ENCODE measurements around the gene PDGFB.

Gene PDGFB

DNA sequence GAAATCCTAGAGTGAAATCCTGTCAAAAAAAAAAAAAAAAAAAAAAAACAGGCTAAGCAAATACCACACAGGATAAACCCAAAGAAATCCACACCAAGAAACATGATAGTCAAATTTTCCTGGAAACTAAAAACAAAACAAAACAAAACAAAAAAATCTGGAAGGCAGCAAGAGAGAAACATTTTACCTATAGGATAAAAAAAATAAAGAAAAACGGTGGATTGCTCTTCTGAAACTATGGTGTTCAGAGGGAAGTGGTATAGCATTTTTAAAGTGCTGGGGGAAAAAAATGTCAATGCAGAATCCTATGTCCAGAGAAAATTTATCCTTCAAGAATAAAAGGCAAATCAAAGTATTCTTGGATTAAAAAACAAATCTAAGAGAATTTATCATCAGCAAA lies 50.7 kb downstream of the PDGFB start:
- DNase-seq = no peak

DNA sequence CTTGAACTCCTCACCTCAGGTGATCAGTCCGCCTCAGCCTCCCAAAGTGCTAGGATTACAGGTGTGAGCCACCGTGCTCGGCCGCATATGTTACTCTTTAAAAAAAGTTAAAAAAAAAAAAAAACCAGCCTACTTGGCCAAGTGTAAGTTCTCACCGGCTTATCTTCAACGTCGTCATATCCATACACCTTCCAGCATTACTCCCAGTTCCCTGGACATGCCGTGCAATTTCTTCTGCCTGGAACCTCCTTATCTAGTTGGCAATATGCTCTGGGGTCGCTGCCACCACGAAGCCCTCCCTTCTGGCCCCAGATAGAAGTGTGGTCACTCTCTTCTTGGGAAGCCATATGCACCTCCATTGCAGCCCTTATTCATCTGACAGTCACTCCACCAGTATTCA lies 56.0 kb downstream of the PDGFB start:
- no peak for DNase-seq

DNA sequence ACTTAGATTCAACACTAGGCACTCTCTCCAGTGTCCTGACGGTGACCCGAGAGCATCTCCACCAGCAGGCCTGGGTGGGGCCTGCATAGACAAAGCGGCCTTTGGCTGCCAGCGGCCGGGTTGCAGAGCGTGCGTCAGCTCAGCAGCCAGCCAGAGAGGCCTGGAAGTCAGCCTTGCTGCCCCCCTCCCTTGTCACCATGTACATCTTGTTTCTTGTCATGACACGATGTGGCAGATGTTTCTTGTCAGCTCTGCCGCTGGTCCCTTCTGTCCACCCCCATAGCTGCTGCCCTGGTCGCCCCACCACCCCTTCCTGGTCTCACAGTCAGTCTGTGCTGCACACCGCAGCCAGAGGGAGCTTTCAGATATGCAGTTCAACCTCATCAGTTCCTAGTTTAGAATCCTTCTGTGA lies 59.2 kb downstream of the PDGFB start:
- no peak for DNase-seq

- no peak for DNase-seq
These were observed 59.9 kb downstream of the PDGFB start for GRCh38 chr22:39184586-39185577.

- DNase-seq = no peak
These were observed 60.7 kb downstream of the PDGFB start for GRCh38 chr22:39183991-39184585.

GRCh38 chr22:39182478-39183030 lies 62.2 kb downstream of the PDGFB start:
- DNase-seq = no peak

GRCh38 chr22:39181778-39182177 lies 63.0 kb downstream of the PDGFB start:
- DNase-seq = no peak

- no peak for DNase-seq
These were observed 63.4 kb downstream of the PDGFB start for GRCh38 chr22:39181356-39181755.

GRCh38 chr22:39179841-39180335 lies 64.9 kb downstream of the PDGFB start:
- DNase-seq = no peak

DNA sequence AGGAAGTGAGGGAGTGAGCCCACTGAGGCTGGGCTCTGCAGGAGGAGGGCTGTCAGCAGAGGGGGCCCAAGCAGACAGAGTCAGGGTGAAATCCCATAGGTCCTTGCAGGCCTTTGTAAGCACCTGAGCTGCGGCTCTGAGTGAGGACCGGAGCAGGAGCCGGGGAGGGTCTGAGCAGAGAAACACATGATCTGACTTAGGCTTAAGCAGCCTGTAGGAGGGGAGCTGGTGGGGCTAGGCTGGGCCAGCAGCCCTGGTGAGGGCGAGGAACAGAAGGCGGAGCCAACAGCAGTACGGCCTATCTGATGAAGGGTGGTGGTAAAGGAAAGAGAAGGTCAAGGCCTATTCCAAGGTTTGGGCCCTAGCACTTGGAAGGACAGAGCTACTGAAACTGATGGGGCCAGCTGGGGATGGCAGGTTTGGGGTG lies 65.4 kb downstream of the PDGFB start:
- no peak for DNase-seq

DNA sequence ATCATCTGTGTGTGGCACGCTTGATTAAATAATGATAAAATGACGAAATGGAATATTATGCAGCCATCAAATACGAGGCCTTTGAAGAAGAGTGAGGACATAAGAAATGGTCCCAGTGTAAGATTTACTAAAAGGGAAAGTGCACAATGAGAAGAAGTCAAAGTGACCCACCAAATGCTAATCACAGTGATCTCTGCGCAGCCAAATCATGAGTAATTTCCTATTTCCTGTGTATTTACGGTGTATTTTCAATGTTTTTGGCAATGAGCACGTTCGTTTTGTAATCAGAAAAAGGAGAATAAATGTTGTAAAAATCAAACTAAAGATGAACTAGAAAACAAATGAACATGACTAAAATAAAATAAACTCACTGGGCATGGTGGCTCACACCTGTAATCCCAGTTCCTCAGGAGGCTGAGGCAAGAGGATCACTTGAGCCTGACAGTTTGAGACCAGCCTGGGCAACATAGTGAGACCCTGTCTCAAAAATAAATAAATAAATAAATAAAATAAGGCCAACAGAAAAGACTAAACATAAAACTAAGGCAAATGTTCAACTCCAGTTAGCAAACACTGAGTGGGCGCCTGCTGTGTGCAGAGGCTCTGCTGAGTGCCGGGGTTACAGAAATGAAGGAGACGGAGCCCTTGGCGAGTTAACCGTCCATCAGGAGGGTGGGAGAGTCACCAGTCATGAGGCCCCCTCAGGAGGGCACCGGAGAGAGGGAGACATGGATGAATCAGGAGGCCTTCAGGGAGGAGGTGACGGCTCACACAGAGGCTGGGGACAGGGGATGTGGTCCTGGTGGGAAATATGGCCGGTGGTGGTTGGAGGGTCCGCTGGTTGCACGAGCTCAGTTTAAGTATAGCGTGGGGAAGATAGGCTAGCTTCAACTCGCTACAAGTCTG lies 66.3 kb downstream of the PDGFB start:
- DNase-seq = no peak

GRCh38 chr22:39177791-39178190 lies 67.0 kb downstream of the PDGFB start:
- DNase-seq = no peak

GRCh38 chr22:39177456-39177775 lies 67.4 kb downstream of the PDGFB start:
- DNase-seq = no peak

GRCh38 chr22:39176714-39177455 lies 67.9 kb downstream of the PDGFB start:
- DNase-seq = no peak

DNA sequence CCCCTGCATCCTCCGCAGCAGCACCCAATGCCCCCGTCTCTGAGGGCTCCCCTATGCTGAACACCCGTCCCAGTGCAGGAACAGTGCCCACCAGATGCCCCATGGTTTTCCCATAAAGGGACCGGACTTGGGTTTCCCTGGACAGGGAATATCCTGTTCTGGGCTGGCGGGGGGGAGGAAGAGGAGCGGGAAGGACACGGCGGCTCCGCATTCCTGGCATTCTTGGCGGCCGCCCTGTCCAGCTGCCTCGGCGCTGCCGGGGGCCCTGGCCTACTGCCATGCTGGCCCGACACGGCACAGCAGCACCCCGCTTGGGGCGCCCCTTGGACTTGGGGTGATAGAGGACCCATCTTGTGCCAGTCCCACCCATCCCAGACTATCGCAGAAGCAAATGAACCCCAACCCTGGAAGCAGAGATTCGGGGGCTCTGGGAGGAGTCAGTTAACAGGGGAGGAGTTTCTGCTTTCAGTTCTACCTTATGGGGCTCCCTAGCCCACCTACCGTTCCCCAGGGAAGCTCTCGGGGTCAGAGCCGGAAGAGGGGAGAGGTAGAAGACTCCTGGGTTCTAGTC lies 68.6 kb downstream of the PDGFB start:
- no peak for DNase-seq

DNA sequence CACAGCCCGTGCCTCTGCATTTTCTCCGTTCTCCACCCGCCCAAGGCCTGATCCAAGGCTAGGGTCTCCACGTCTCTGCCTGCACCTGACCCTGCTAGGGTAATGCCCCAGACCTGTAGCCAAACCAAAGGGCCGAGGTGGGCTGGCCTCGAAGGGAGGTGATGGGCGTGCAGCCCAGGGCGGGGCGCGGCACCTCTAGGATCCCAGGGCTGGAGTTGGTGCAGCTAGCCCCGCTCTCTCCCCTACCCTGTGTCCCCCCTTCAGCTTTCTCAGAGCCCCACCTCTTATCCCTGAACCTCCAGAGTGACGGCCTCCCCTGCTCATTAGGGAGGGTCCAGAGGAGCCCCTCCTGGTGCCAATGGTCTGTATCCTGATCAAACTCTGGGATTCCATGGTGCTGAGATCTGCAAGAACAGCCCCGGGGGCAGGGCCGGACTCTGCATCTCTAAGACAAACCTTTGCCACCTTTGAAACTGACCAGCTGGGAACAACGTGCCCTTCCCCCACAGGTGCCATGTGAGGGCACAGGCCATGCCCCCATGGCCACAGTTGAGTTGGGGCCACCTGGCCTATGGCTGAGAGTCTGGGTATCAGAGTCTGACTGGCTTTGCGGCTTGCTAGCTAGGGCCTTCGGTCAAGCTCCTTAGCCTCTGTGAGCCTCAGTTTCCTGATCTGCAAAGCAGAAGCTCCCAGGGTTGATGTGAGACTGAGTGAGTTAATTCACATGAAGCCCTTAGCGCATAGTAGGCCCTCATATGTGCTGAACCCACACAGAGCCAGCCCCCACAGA lies 69.2 kb downstream of the PDGFB start:
- DNase-seq = no peak

DNA sequence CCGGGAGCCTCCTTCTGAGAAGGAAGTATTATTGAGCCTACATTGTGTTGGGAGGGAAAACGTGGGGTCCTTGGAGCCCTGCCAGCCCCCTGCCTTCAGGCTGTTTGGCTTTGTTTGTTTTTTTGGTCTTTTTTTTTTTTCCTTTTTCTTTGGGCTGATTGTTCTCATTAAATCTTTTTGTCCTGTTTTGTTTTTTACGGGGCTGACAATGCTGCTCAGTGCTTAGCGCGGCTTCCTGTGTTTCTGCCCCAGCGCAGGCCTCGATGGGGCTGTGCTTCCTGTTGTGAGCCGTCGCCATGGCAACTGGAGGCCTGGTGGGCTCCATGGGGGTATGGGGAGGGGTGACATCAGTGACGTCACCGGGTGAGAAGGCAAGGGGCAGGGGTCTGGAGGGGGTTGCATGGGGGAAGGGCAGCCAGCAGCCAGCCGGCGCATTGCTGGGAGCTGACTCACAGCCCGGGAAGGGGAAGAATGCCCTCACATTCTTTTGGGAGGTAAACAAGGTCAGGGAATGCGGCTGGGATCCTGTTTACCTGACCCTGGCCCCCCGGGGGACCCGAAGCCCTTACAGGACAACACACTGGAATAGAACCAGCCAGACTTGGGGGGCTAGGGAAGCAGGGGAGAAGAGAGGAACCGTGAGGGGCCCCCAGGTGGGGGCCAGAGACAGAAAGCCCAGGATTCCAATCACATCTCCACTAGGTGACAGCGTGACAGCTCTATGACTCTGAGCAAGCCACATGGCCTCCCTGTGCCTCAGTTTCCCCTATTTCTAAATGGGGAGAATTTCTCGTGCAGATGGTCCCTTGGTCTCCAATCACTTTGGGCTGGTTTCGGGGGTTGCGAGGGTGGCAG lies 70.1 kb downstream of the PDGFB start:
- DNase-seq = peak; percentile 70

DNA sequence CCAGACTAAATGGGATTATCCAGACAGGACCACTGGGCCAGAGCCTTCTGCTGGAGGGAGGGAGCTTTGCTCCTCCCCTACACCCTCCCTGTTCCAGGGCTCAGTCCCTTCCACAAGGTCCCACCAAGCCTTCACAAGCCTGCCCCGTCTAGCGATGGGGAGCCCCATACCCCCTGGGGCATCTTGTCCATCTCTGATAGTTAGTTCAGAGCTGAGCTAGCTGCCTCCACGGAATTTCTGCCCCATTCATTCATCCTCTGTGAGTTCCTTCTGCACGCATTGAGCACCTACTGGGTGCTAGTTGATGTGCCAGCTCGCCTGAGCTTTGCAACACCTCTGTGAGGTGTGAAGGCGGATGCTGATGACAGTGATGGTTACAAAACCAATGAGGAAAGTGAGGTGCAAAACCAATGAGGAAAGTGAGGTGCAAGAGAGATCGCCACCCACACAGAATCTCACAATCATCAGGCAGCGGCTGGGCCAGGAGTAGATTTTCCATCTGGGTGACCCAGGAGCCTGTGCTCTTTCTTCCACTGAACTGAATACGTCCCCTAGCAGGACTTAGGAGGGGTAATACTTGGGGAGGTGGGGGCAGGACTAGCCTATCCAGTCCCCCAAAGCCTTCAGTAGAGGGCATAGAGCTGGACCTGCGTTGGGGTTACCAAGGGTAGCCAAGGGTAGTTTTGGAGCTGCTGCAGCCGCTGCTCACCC lies 70.8 kb downstream of the PDGFB start:
- peak; percentile 38 for DNase-seq
